GM12878 (cell line): ENCODE measurements around the gene ELFN2. TPM values are rescaled to one million over a fixed set of nuclear protein-coding genes. Genes with fewer than 3 reads are reported as not detected.

Experiments
- KLF5 ChIP-seq: fragments of 450-650 bp; IDR thresholded peaks from 2 replicates; pipeline ENCODE4 v1.6.1; 2014; ENCODE audit warnings: mild to moderate bottlenecking; ENCODE audit not compliant: partially characterized antibody
- NFYB ChIP-seq: IDR thresholded peaks from 2 replicates; pipeline ENCODE4 v1.6.1; 2011; ENCODE audit warnings: low read depth, mild to moderate bottlenecking, low read length, improper control_type of control experiment, moderate library complexity; ENCODE audit not compliant: insufficient read depth
- NRF1 ChIP-seq: conservative IDR thresholded peaks from 2 replicates; pipeline ENCODE4 v1.6.1; 2011; ENCODE audit warnings: mild to moderate bottlenecking, low read depth, low read length, improper control_type of control experiment
- SP1 ChIP-seq: IDR thresholded peaks from one replicate; pipeline ENCODE4 v1.6.1; 2011; ENCODE audit warnings: low read depth, low read length
- SREBF2 ChIP-seq: IDR thresholded peaks from 2 replicates; pipeline ENCODE4 v1.6.1; 2012; ENCODE audit warnings: mild to moderate bottlenecking, low read length
- TARDBP ChIP-seq: IDR thresholded peaks from 2 replicates; pipeline ENCODE4 v1.6.1; 2016; ENCODE audit warnings: borderline replicate concordance
- polyA plus RNA-seq, 11 experiments: library from polyadenylated mRNA; depleted of rRNA in 4 of 11; unstranded in 6 of 11; stranded (reverse) in 5 of 11; fragments of >200 nt; fragmentation: Nextera tagmentation in 4 of 11; fragmentation: Illumina TruSeq in 1 of 11; extraction: Ambion mirVana in 4 of 11; extraction: Trizol in 1 of 11; gene quantifications; 1 replicate in 1 of 11; 2 replicates in 10 of 11; pipeline versions ENCODE4 v1.2.1 to v1.2.3, GENCODE V29; 2011 to 2016; ENCODE audit warnings: inconsistent platforms in 2 of 11, missing spikeins in 2 of 11, low read depth in 1 of 11
- total RNA-seq, 4 experiments: library from RNA; depleted of rRNA in 3 of 4; stranded (reverse); fragments of >200 nt in 3 of 4; fragmentation: Illumina TruSeq in 1 of 4; extraction: Trizol in 1 of 4; gene quantifications; 2 replicates each; pipeline versions ENCODE4 v1.2.1 to v1.2.3, GENCODE V29; 2013 to 2021
- TF ChIP-seq, protein P1 (sequence below): IDR thresholded peaks from 2 replicates; pipeline ENCODE4 v1.6.1; 2012; ENCODE audit warnings: improper control_type of control experiment, low read depth, low read length; ENCODE audit not compliant: insufficient replicate concordance
- TF ChIP-seq, protein P2 (sequence below): IDR thresholded peaks from 2 replicates; pipeline ENCODE4 v1.6.1; 2012; ENCODE audit warnings: low read depth, low read length, improper control_type of control experiment

Gene ELFN2
- total and polyA plus RNA-seq, 10 of the 15 experiments (the other 5 are each of a cell fraction or from before 2014, with no cell fraction given): 0.03 to 0.05 TPM; not detected in 8

DNA sequence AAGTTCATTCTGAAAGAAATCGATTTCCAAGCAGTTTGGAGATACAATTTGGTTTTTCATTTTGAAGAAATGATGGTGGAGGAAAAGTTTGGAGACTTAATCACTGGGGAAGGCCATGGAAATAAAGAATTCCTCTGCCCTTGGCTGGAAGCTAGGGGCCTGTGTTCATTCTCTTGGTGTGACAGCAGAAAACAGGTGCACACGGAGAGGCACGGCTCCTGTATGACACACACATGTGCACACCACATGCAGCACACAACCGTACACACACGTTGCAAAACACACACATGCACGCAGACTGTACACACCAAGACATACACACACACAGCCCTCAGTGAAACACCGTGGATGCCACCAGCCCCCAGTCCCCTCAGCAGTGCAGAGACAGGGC lies 80.8 kb downstream of the ELFN2 start (continued):
- TF ChIP-seq, protein P1, sequence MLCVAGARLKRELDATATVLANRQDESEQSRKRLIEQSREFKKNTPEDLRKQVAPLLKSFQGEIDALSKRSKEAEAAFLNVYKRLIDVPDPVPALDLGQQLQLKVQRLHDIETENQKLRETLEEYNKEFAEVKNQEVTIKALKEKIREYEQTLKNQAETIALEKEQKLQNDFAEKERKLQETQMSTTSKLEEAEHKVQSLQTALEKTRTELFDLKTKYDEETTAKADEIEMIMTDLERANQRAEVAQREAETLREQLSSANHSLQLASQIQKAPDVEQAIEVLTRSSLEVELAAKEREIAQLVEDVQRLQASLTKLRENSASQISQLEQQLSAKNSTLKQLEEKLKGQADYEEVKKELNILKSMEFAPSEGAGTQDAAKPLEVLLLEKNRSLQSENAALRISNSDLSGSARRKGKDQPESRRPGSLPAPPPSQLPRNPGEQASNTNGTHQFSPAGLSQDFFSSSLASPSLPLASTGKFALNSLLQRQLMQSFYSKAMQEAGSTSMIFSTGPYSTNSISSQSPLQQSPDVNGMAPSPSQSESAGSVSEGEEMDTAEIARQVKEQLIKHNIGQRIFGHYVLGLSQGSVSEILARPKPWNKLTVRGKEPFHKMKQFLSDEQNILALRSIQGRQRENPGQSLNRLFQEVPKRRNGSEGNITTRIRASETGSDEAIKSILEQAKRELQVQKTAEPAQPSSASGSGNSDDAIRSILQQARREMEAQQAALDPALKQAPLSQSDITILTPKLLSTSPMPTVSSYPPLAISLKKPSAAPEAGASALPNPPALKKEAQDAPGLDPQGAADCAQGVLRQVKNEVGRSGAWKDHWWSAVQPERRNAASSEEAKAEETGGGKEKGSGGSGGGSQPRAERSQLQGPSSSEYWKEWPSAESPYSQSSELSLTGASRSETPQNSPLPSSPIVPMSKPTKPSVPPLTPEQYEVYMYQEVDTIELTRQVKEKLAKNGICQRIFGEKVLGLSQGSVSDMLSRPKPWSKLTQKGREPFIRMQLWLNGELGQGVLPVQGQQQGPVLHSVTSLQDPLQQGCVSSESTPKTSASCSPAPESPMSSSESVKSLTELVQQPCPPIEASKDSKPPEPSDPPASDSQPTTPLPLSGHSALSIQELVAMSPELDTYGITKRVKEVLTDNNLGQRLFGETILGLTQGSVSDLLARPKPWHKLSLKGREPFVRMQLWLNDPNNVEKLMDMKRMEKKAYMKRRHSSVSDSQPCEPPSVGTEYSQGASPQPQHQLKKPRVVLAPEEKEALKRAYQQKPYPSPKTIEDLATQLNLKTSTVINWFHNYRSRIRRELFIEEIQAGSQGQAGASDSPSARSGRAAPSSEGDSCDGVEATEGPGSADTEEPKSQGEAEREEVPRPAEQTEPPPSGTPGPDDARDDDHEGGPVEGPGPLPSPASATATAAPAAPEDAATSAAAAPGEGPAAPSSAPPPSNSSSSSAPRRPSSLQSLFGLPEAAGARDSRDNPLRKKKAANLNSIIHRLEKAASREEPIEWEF: no peak
- TF ChIP-seq SP1 (no peak), SREBF2 (no peak), TARDBP (no peak), NFYB (no peak), NRF1 (no peak), KLF5 (no peak)
- TF ChIP-seq, protein P2, sequence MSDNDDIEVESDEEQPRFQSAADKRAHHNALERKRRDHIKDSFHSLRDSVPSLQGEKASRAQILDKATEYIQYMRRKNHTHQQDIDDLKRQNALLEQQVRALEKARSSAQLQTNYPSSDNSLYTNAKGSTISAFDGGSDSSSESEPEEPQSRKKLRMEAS: no peak
